Endothelial cell of umbilical vein (primary cell): ENCODE results near the gene VSIG1. TPM values are rescaled to one million over a fixed set of nuclear protein-coding genes. Genes with fewer than 3 reads are reported as not detected.

ENCODE experiments used
- BruUV-seq: library from RNA; stranded (reverse); fragments of 400-500 nt; replicated peaks from 2 replicates; lab custom pipeline; 2021; lab: Mats Ljungman, UMichigan
- CTCF ChIA-PET: fragments of 300-600, 350-600 bp; sonication (Branson Sonifier 250); formaldehyde crosslinking; loops from one replicate; lab custom pipeline; 2021; ENCODE audit warnings: antibody characterized with exemption, inconsistent platforms; lab: Charles Lee
- POLR2A ChIA-PET: fragments of 300-600, 350-600 bp; sonication (Branson Sonifier 250); formaldehyde crosslinking; loops from one replicate; lab custom pipeline; 2021; ENCODE audit warnings: antibody characterized with exemption, inconsistent platforms; lab: Charles Lee
- DNase-seq: peaks from one replicate; pipeline ENCODE4 v3.0.0-alpha.2; 2011; ENCODE audit warnings: low read depth, low spot score
- FAIRE-seq: peaks from 2 replicates; lab custom pipeline; 2011; peaks lifted over from hg19 to GRCh38; lab: Jason Lieb, UNC
- H2AFZ ChIP-seq: 2 replicates; pipeline ENCODE4 v1.6.0; 2012; ENCODE audit warnings: low read depth, low read length, control low read depth, inconsistent platforms
- H3K27ac ChIP-seq: 2 replicates; pipeline ENCODE4 v1.5.1; 2011; ENCODE audit warnings: low read depth, mild to moderate bottlenecking, control low read depth, low read length, moderate library complexity; ENCODE audit not compliant: insufficient read depth
- H3K27me3 ChIP-seq, 2 experiments: 2 replicates each; pipeline versions ENCODE4 v1.6.0 to v1.6.1; 2011; ENCODE audit warnings: low read length in 2 of 2, mixed read lengths in 1 of 2; ENCODE audit not compliant: control insufficient read depth in 2 of 2, insufficient read depth in 2 of 2
- H3K36me3 ChIP-seq, 2 experiments: 2 replicates in 1 of 2; 3 replicates in 1 of 2; pipeline ENCODE4 v1.5.1; 2011; ENCODE audit warnings: low read length in 2 of 2, mild to moderate bottlenecking in 1 of 2, moderate library complexity in 1 of 2; ENCODE audit not compliant: control insufficient read depth in 2 of 2, insufficient read depth in 2 of 2; ENCODE audit errors: extremely low read depth in 1 of 2
- H3K4me1 ChIP-seq: 3 replicates; pipeline ENCODE4 v1.5.1; 2011; ENCODE audit warnings: mild to moderate bottlenecking, low read length; ENCODE audit not compliant: control insufficient read depth, insufficient read depth; ENCODE audit errors: extremely low read depth
- H3K4me2 ChIP-seq: 2 replicates; pipeline ENCODE4 v1.6.1; 2011; ENCODE audit warnings: low read length, control low read depth, mixed read lengths; ENCODE audit not compliant: insufficient read depth
- H3K4me3 ChIP-seq, 3 experiments: fragments of 200-600 bp in 1 of 3; sonication (generic), shearing (Covaris generic) in 1 of 3; replicated peaks in 1 of 3; 2 replicates each; pipeline ENCODE4 v1.5.1; 2011 to 2016; ENCODE audit warnings: control low read depth in 3 of 3, low read length in 3 of 3, mild to moderate bottlenecking in 2 of 3, inconsistent platforms in 1 of 3, low read depth in 1 of 3, moderate library complexity in 1 of 3; ENCODE audit not compliant: insufficient read depth in 1 of 3
- H3K79me2 ChIP-seq: 2 replicates; pipeline ENCODE4 v1.6.0; 2012; ENCODE audit warnings: low read length, inconsistent platforms; ENCODE audit not compliant: control insufficient read depth, insufficient read depth
- H3K9ac ChIP-seq: replicated peaks from 2 replicates; pipeline ENCODE3; 2011; ENCODE audit warnings: low read length, control low read depth; ENCODE audit not compliant: insufficient read depth; ENCODE audit errors: extremely low read depth
- H3K9me1 ChIP-seq: replicated peaks from 3 replicates; pipeline ENCODE4 v1.6.0; 2011; ENCODE audit warnings: mild to moderate bottlenecking, low read length; ENCODE audit not compliant: control insufficient read depth, insufficient read depth; ENCODE audit errors: extremely low read depth
- H3K9me3 ChIP-seq: replicated peaks from 2 replicates; pipeline ENCODE4 v1.5.1; 2012; ENCODE audit warnings: low read length, inconsistent platforms; ENCODE audit not compliant: control insufficient read depth, insufficient read depth
- H4K20me1 ChIP-seq: replicated peaks from 2 replicates; pipeline ENCODE3; 2011; ENCODE audit warnings: mild to moderate bottlenecking, low read length; ENCODE audit not compliant: control insufficient read depth, insufficient read depth; ENCODE audit errors: extremely low read depth
- EZH2 ChIP-seq: IDR thresholded peaks from 2 replicates; pipeline ENCODE4 v1.6.1; 2012; ENCODE audit warnings: borderline replicate concordance, low read depth, mild to moderate bottlenecking, moderate library complexity, low read length, inconsistent platforms; ENCODE audit not compliant: severe bottlenecking
- FOS ChIP-seq: IDR thresholded peaks from 2 replicates; pipeline ENCODE4 v1.6.1; 2011; ENCODE audit warnings: mild to moderate bottlenecking, low read length, moderate library complexity, borderline replicate concordance; ENCODE audit not compliant: insufficient read depth
- GATA2 ChIP-seq: IDR thresholded peaks from 2 replicates; pipeline ENCODE4 v1.7.0; 2011; ENCODE audit warnings: low read depth, mild to moderate bottlenecking, moderate library complexity, mixed read lengths, low read length; ENCODE audit not compliant: insufficient read length, insufficient read depth
- JUN ChIP-seq: IDR thresholded peaks from 2 replicates; pipeline ENCODE4 v1.6.1; 2011; ENCODE audit warnings: borderline replicate concordance, low read depth; ENCODE audit not compliant: insufficient read length, insufficient read depth
- MYC ChIP-seq: IDR thresholded peaks from one replicate; pipeline ENCODE4 v1.6.1; 2011; ENCODE audit warnings: mild to moderate bottlenecking, low read depth, low read length
- POLR2A ChIP-seq: IDR thresholded peaks from 2 replicates; pipeline ENCODE4 v1.6.1; 2012; ENCODE audit warnings: low read depth, mild to moderate bottlenecking, control low read depth, low read length
- POLR2AphosphoS5 ChIP-seq: IDR thresholded peaks from 2 replicates; pipeline ENCODE4 v1.6.1; 2012; ENCODE audit warnings: low read depth, mild to moderate bottlenecking, control low read depth, low read length, moderate library complexity; ENCODE audit not compliant: insufficient read depth
- dilution Hi-C: fragments of 300-500 bp; cut with MboI; formaldehyde crosslinking; loops from one replicate; pipeline ENCODE4 v1.15.0; 2019; ENCODE audit warnings: low sequenced_read_pairs; ENCODE audit not compliant: extremely low pct_ligation_motif_present
- intact Hi-C: fragments of 100-400 bp; cut with micrococcal nuclease; formaldehyde crosslinking; loops from one replicate; pipeline ENCODE4 v1.10.0; 2022
- polyA plus RNA-seq, 4 experiments: library from polyadenylated mRNA; depleted of rRNA in 3 of 4; stranded (reverse) in 3 of 4; unstranded in 1 of 4; fragments of >200 nt; gene quantifications; 2 replicates each; pipeline versions ENCODE4 v1.2.1 to v1.2.3, GENCODE V29; 2011 to 2012; ENCODE audit warnings: missing spikeins in 1 of 4
- total RNA-seq: library from RNA; stranded (reverse); gene quantifications from 2 replicates; pipeline ENCODE4 v1.2.3, GENCODE V29; 2021
- TF ChIP-seq, protein P1 (sequence below), 2 donors: IDR thresholded peaks; 1 replicate in 1 of 2; 2 replicates in 1 of 2; pipeline ENCODE4 v1.5.1; 2011; ENCODE audit warnings: low read length in 2 of 2, mild to moderate bottlenecking in 2 of 2, moderate library complexity in 2 of 2, control low read depth in 1 of 2, inconsistent platforms in 1 of 2, low read depth in 1 of 2; ENCODE audit not compliant: insufficient read depth in 1 of 2; ENCODE audit errors: extremely low read depth in 1 of 2
- TF ChIP-seq, protein P2 (sequence below): IDR thresholded peaks from 2 replicates; pipeline ENCODE4 v1.6.1; 2011; ENCODE audit not compliant: insufficient read depth, insufficient read length

VSIG1 gene
- total and polyA plus RNA-seq, 2 donors (not counting 3 experiments of a cell fraction or from before 2014, with no cell fraction given), result 1.5 to 2.1 TPM

DNA sequence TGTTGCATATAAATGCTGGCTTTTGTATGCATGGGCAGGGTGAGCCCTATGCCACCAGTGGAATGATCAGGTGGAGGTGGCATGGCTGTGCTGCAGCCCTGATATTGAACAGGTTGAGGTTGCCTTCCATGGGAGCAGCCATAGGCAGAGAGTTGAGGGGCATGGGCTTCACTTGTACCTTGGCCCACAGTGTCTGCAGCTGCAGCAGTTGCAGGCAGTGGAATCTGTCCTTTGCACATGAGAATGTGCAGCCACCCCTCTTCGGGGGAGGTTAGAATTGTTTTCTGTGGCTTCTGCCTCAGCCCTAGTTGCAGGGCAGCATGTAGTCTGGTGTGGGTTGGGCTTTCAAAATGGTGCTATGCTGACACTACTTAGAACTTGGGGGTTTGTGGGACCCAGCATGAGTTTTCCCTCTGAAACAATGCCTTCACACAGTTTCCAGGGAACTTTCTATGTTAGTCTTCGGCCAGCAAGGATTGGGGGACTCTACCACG is 25.4 kb upstream of the VSIG1 start:
- no peak for DNase-seq
- Histone ChIP-seq H3K9ac (no peak overlapping the region), H4K20me1 (no peaks in the 10 kb centered on the region), H3K4me2 (no peak overlapping the region), H3K27ac (no peak overlapping the region), H3K79me2 (no peaks in the 10 kb centered on the region), H3K4me3 (no peak overlapping the region), H3K4me1 (peaks cover 16% of the 10 kb centered on the region), H2AFZ (no peak overlapping the region), H3K9me1 (no peaks in the 10 kb centered on the region), H3K9me3 (no peaks in the 10 kb centered on the region), H3K36me3 (no peaks in the 10 kb centered on the region), H3K27me3 (no peaks in the 10 kb centered on the region)
- no TSS peak for BruUV-seq
- intact Hi-C loops (no loop called here), dilution Hi-C loops (no loop called here)
- no peak for FAIRE-seq
- TF ChIP-seq JUN, result no peak
- TF ChIP-seq GATA2, result no peak
- TF ChIP-seq, protein P1, sequence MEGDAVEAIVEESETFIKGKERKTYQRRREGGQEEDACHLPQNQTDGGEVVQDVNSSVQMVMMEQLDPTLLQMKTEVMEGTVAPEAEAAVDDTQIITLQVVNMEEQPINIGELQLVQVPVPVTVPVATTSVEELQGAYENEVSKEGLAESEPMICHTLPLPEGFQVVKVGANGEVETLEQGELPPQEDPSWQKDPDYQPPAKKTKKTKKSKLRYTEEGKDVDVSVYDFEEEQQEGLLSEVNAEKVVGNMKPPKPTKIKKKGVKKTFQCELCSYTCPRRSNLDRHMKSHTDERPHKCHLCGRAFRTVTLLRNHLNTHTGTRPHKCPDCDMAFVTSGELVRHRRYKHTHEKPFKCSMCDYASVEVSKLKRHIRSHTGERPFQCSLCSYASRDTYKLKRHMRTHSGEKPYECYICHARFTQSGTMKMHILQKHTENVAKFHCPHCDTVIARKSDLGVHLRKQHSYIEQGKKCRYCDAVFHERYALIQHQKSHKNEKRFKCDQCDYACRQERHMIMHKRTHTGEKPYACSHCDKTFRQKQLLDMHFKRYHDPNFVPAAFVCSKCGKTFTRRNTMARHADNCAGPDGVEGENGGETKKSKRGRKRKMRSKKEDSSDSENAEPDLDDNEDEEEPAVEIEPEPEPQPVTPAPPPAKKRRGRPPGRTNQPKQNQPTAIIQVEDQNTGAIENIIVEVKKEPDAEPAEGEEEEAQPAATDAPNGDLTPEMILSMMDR (IDR thresholded peaks at IDR 0.05; ENCODE audit: extremely low read depth in 1 of 2, insufficient read depth in 1 of 2, low read depth in 1 of 2, low read length in 2 of 2), result no peak
- no peak for TF ChIP-seq POLR2AphosphoS5
- TF ChIP-seq, protein P2, sequence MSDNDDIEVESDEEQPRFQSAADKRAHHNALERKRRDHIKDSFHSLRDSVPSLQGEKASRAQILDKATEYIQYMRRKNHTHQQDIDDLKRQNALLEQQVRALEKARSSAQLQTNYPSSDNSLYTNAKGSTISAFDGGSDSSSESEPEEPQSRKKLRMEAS, result no peak
- no peak for TF ChIP-seq POLR2A
- TF ChIP-seq FOS, result no peak
- TF ChIP-seq EZH2, result no peak
- no peak for TF ChIP-seq MYC
- ChIA-PET CTCF (no interaction called here), POLR2A (no interaction called here)
